Endothelial cell (in vitro differentiated cells): ENCODE results near the gene SHF. TPM values are rescaled to one million over a fixed set of nuclear protein-coding genes. Genes with fewer than 3 reads are reported as not detected.

Experiments
- DNase-seq: peaks from one replicate; pipeline ENCODE4 v3.0.0; 2021; ENCODE audit warnings: low spot score
- H3K27ac Mint-ChIP-seq: one replicate; pipeline ENCODE4 v1.8.0; 2021; ENCODE audit warnings: mixed read lengths, inconsistent platforms; ENCODE audit not compliant: unreplicated experiment
- H3K27me3 Mint-ChIP-seq: one replicate; pipeline ENCODE4 v1.8.0; 2021; ENCODE audit warnings: mild to moderate bottlenecking, moderate library complexity, mixed read lengths, inconsistent platforms; ENCODE audit not compliant: unreplicated experiment
- H3K36me3 Mint-ChIP-seq: one replicate; pipeline ENCODE4 v1.8.0; 2021; ENCODE audit warnings: mild to moderate bottlenecking, low read depth, mixed read lengths, inconsistent platforms; ENCODE audit not compliant: unreplicated experiment
- H3K4me1 Mint-ChIP-seq: one replicate; pipeline ENCODE4 v1.8.0; 2021; ENCODE audit warnings: mild to moderate bottlenecking, mixed read lengths, inconsistent platforms; ENCODE audit not compliant: unreplicated experiment
- H3K4me3 Mint-ChIP-seq: one replicate; pipeline ENCODE4 v1.8.0; 2021; ENCODE audit warnings: mild to moderate bottlenecking, mixed read lengths, inconsistent platforms; ENCODE audit not compliant: unreplicated experiment
- H3K9me3 Mint-ChIP-seq: one replicate; pipeline ENCODE4 v1.8.0; 2021; ENCODE audit warnings: mixed read lengths, inconsistent platforms; ENCODE audit not compliant: unreplicated experiment
- CTCF ChIP-seq: fragments of 200-600 bp; sonication (generic); IDR thresholded peaks from one replicate; pipeline ENCODE4 v1.5.0; 2021; ENCODE audit warnings: antibody characterized with exemption; ENCODE audit not compliant: unreplicated experiment
- total RNA-seq: library from RNA; stranded (reverse); fragmentation: NEBNext Ultra II Directional; extraction: Animal tissue kit (Norgen Biotek cat#: 25700); gene quantifications from one replicate; pipeline ENCODE4 v1.2.1, GENCODE V29; 2021; ENCODE audit not compliant: unreplicated experiment

The SHF gene
- total RNA-seq, 1 donor from 2014 or later: 23.0 TPM

- peaks cover 21% of the 10 kb centered on the region for H3K27me3 Mint-ChIP-seq
- peak overlapping the region; percentile 48 for H3K27ac Mint-ChIP-seq
- TF ChIP-seq CTCF: no peak
- DNase-seq: no peak
- no peaks in the 10 kb centered on the region for H3K9me3 Mint-ChIP-seq
- H3K36me3 Mint-ChIP-seq: peaks cover 14% of the 10 kb centered on the region
- no peak overlapping the region for H3K4me3 Mint-ChIP-seq
- H3K4me1 Mint-ChIP-seq: peaks cover 15% of the 10 kb centered on the region
Measured at GRCh38 chr15:45199136-45199810, 11.5 kb upstream of the SHF start.

GRCh38 chr15:45198337-45199135 is 10.8 kb upstream of the SHF start:
- peak; percentile 91 for DNase-seq
- Mint-ChIP-seq H3K4me1 (peaks cover 15% of the 10 kb centered on the region), H3K9me3 (no peaks in the 10 kb centered on the region), H3K36me3 (peaks cover 14% of the 10 kb centered on the region), H3K4me3 (no peak overlapping the region), H3K27ac (peak overlapping the region; percentile 96), H3K27me3 (peaks cover 17% of the 10 kb centered on the region)
- peak; percentile 59 for TF ChIP-seq CTCF

- TF ChIP-seq CTCF: no peak
- peaks cover 19% of the 10 kb centered on the region for H3K27me3 Mint-ChIP-seq
- peak overlapping the region; percentile 88 for H3K4me3 Mint-ChIP-seq
- no peaks in the 10 kb centered on the region for H3K9me3 Mint-ChIP-seq
- H3K4me1 Mint-ChIP-seq: peaks cover 15% of the 10 kb centered on the region
- peak overlapping the region; percentile 54 for H3K27ac Mint-ChIP-seq
- peaks cover 14% of the 10 kb centered on the region for H3K36me3 Mint-ChIP-seq
- DNase-seq: no peak
Measured at GRCh38 chr15:45197512-45197911, 9.7 kb upstream of the SHF start.

- H3K4me1 Mint-ChIP-seq: peaks cover 30% of the 10 kb centered on the region
- no peak overlapping the region for H3K27ac Mint-ChIP-seq
- no peak for TF ChIP-seq CTCF
- peak; percentile 37 for DNase-seq
- H3K9me3 Mint-ChIP-seq: no peaks in the 10 kb centered on the region
- no peak overlapping the region for H3K4me3 Mint-ChIP-seq
- peaks cover 8% of the 10 kb centered on the region for H3K36me3 Mint-ChIP-seq
- peaks cover 18% of the 10 kb centered on the region for H3K27me3 Mint-ChIP-seq
Measured at GRCh38 chr15:45187578-45187893, 230 bp downstream of the SHF start.
